OCI-LY1 (cell line): Measurements from ENCODE around the gene KLHL26.

Source experiments
- H2AFZ ChIP-seq: fragments of 200-600 bp; sonication (generic), shearing (Covaris generic); 2 replicates; pipeline ENCODE4 v1.6.0; 2014; ENCODE audit warnings: antibody characterized with exemption, mild to moderate bottlenecking, low read length
- H3F3A ChIP-seq: fragments of 200-600 bp; sonication (generic), shearing (Covaris generic); 2 replicates; pipeline ENCODE4 v1.6.0; 2014; ENCODE audit warnings: mild to moderate bottlenecking, antibody characterized with exemption, low read length, moderate library complexity; ENCODE audit not compliant: insufficient read depth
- H3K27ac ChIP-seq: fragments of 200-600 bp; sonication (generic); 2 replicates; pipeline ENCODE4 v1.5.1; 2014; ENCODE audit warnings: low read length, mixed run types, mild to moderate bottlenecking, low read depth; ENCODE audit not compliant: poor library complexity, severe bottlenecking
- H3K27me3 ChIP-seq: fragments of 200-600 bp; sonication (generic); 2 replicates; pipeline ENCODE4 v1.6.0; 2014; ENCODE audit warnings: antibody characterized with exemption, mild to moderate bottlenecking, low read length, moderate library complexity; ENCODE audit not compliant: insufficient read depth
- H3K36me3 ChIP-seq: fragments of 200-600 bp; sonication (generic); 2 replicates; pipeline ENCODE4 v1.6.1; 2014; ENCODE audit warnings: mild to moderate bottlenecking, antibody characterized with exemption, low read length, moderate library complexity, mixed read lengths; ENCODE audit not compliant: insufficient read depth
- H3K4me1 ChIP-seq: fragments of 200-600 bp; sonication (generic); 2 replicates; pipeline ENCODE4 v1.5.1; 2014; ENCODE audit warnings: mild to moderate bottlenecking, low read length, moderate library complexity; ENCODE audit not compliant: insufficient read depth, severe bottlenecking
- H3K4me2 ChIP-seq: fragments of 200-600 bp; sonication (generic), shearing (Covaris generic); 2 replicates; pipeline ENCODE4 v1.6.1; 2014; ENCODE audit warnings: low read length
- H3K4me3 ChIP-seq: fragments of 200-600 bp; sonication (generic); 2 replicates; pipeline ENCODE4 v1.5.1; 2014; ENCODE audit warnings: low read length, low read depth, mild to moderate bottlenecking, mixed read lengths; ENCODE audit not compliant: poor library complexity, severe bottlenecking
- H3K79me2 ChIP-seq: fragments of 200-600 bp; shearing (Covaris generic); 2 replicates; pipeline ENCODE4 v1.6.1; 2016; ENCODE audit warnings: mixed run types, low read length, mixed read lengths; ENCODE audit not compliant: insufficient read depth
- H3K9ac ChIP-seq: fragments of 200-600 bp; sonication (generic), shearing (Covaris generic); 2 replicates; pipeline ENCODE4 v1.6.1; 2014; ENCODE audit warnings: mild to moderate bottlenecking, low read length, mixed read lengths
- H3K9me2 ChIP-seq: fragments of 200-600 bp; sonication (generic), shearing (Covaris generic); 2 replicates; pipeline ENCODE4 v1.6.1; 2014; ENCODE audit warnings: low read depth, mild to moderate bottlenecking, low read length, mixed read lengths
- H3K9me3 ChIP-seq: fragments of 200-600 bp; shearing (Covaris generic); 2 replicates; pipeline ENCODE4 v1.6.1; 2014; ENCODE audit warnings: low read length, mixed read lengths
- H4K20me1 ChIP-seq: fragments of 200-600 bp; sonication (generic), shearing (Covaris generic); 2 replicates; pipeline ENCODE4 v1.6.0; 2016; ENCODE audit warnings: mild to moderate bottlenecking, low read length; ENCODE audit not compliant: insufficient read depth
- CTCF ChIP-seq: fragments of 200-600 bp; sonication (generic), shearing (Covaris generic); IDR thresholded peaks from 2 replicates; pipeline ENCODE4 v1.5.1; 2017; ENCODE audit warnings: mild to moderate bottlenecking, antibody characterized with exemption, low read length, moderate library complexity, mixed read lengths
- EZH2 ChIP-seq: fragments of 200-600 bp; sonication (generic), shearing (Covaris generic); IDR thresholded peaks from 2 replicates; pipeline ENCODE4 v1.8.0; 2017; ENCODE audit warnings: borderline replicate concordance, mixed run types, mild to moderate bottlenecking, antibody characterized with exemption, low read length, moderate library complexity, mixed read lengths

The KLHL26 gene

GRCh38 chr19:18606281-18607225, 30.3 kb upstream of the KLHL26 start, which contains the start of gene CRLF1:
CRLF1 (minus strand) TSS chr19:18606799; CDS start chr19:18606656, 143 bp downstream.
- no peak within 1 kb of the TSS for H2AFZ ChIP-seq
- no peaks in the 10 kb centered on the region for H4K20me1 ChIP-seq
- no peaks in the 10 kb centered on the region for H3K36me3 ChIP-seq
- H3K9me3 ChIP-seq: no peaks in the 10 kb centered on the region
- H3K79me2 ChIP-seq: no peaks in the 10 kb centered on the region
- no peaks in the 10 kb centered on the region for H3K9me2 ChIP-seq
- H3K4me3 ChIP-seq: no peak within 1 kb of the TSS
- no peak for TF ChIP-seq EZH2
- no peak for TF ChIP-seq CTCF
- no peak within 1 kb of the TSS for H3K4me2 ChIP-seq
- no peaks in the 10 kb centered on the region for H3K4me1 ChIP-seq
- H3K27ac ChIP-seq: no peak within 1 kb of the TSS
- no peaks in the 10 kb centered on the region for H3F3A ChIP-seq
- H3K9ac ChIP-seq: no peak within 1 kb of the TSS
- H3K27me3 ChIP-seq: peaks cover 25% of the 10 kb centered on the region

GRCh38 chr19:18607226-18608101, 29.4 kb upstream of the KLHL26 start:
- no peak overlapping the region for H3K4me2 ChIP-seq
- no peaks in the 10 kb centered on the region for H3F3A ChIP-seq
- TF ChIP-seq EZH2: no peak
- no peak for TF ChIP-seq CTCF
- H3K9me3 ChIP-seq: no peaks in the 10 kb centered on the region
- no peaks in the 10 kb centered on the region for H4K20me1 ChIP-seq
- no peaks in the 10 kb centered on the region for H3K36me3 ChIP-seq
- H3K27me3 ChIP-seq: peaks cover 25% of the 10 kb centered on the region
- no peak overlapping the region for H2AFZ ChIP-seq
- no peak overlapping the region for H3K27ac ChIP-seq
- H3K9me2 ChIP-seq: no peaks in the 10 kb centered on the region
- no peak overlapping the region for H3K4me3 ChIP-seq
- H3K4me1 ChIP-seq: no peaks in the 10 kb centered on the region
- no peak overlapping the region for H3K9ac ChIP-seq
- H3K79me2 ChIP-seq: no peaks in the 10 kb centered on the region

- no peak overlapping the region for H3K27ac ChIP-seq
These were observed 28.6 kb upstream of the KLHL26 start for GRCh38 chr19:18608102-18608804.

More at GRCh38 chr19:18608102-18608804, 28.6 kb upstream of the KLHL26 start:
- no peaks in the 10 kb centered on the region for H3K36me3 ChIP-seq
- no peaks in the 10 kb centered on the region for H3K9me2 ChIP-seq
- H3K4me1 ChIP-seq: no peaks in the 10 kb centered on the region
- H3K4me2 ChIP-seq: no peak overlapping the region
- no peak for TF ChIP-seq EZH2
- no peak for TF ChIP-seq CTCF
- no peaks in the 10 kb centered on the region for H4K20me1 ChIP-seq
- no peak overlapping the region for H3K9ac ChIP-seq
- no peaks in the 10 kb centered on the region for H3K9me3 ChIP-seq
- no peak overlapping the region for H2AFZ ChIP-seq
- H3K79me2 ChIP-seq: no peaks in the 10 kb centered on the region
- no peak overlapping the region for H3K4me3 ChIP-seq
- H3F3A ChIP-seq: no peaks in the 10 kb centered on the region
- peaks cover 25% of the 10 kb centered on the region for H3K27me3 ChIP-seq
